Hepatic stellate cell (primary cell): ENCODE data around the gene ABLIM2.

ENCODE experiments used
- DNase-seq: peaks from one replicate; pipeline ENCODE4 v3.0.0; 2011; ENCODE audit warnings: low spot score

ABLIM2 gene

GRCh38 chr4:8022767-8023695, 135.6 kb downstream of the ABLIM2 start:
- DNase-seq, result no peak

DNA sequence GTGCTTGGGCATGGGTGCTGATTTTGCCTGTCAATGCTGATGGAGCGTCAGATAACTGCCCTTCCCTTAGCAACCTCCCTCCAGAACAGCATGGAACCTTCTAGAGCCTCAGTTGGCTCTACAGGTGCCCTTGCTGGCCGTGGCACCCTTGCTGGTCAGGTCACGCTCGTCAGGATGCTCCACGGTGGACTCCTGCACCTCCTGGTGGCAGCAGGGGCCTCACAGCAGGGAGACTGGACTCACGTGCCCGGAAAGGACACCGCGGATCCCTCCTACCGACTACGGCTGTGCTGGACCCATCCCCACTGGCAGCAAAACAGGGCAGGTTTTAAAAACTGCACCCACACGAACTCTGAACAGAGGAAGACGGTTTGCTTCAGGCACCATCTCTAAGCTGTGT, 136.8 kb downstream of the ABLIM2 start:
- no peak for DNase-seq

DNA sequence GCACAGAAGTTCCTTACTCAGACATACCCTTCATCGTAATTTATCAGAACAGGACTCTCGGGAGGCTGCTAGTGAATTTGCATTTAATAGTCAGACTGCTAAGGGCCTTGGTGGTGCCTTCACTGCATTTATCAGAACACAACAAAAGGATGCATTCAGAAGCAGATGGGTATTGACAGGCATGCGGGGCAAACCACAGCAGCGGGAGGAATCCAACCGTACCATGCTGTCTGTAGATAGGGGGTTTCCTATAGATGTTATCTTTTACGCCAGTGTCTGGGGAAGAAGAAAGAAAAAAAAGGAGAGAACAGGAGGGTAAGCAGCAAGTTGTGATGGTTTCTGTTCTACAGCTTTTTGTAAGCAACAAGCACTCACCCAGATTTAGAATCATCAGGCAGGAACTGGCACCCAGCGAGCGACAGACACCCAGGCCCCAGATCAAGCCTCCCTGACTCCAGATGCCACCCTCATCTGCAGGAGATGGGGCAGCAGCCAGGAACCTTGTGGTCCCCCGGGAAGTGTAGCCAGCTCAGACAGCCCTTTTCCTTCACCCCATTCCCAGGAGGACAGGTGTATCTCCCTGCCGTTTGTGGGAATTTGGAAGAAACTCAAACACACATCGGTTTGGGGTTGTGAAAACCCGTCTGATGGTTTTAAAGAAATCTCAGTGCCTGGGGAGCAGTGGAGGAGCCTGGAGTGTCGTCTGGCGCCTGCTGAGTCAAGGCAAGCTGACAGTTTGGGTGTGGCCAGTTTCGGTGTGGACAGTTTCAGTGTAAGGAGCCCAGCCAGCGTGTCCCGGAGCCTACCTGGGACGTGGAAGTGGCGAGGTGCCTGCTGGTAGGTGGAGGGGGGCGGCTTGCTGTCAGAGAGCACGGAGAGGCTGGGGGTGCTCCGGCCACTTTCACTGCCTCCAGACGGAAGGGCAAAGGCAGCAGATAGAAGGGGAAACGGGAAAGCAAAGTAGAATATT, 138.9 kb downstream of the ABLIM2 start:
- DNase-seq, result no peak

GRCh38 chr4:8016527-8016926, 142.1 kb downstream of the ABLIM2 start:
- no peak for DNase-seq

GRCh38 chr4:8015512-8015911, 143.1 kb downstream of the ABLIM2 start:
- peak; percentile 58 for DNase-seq

DNA sequence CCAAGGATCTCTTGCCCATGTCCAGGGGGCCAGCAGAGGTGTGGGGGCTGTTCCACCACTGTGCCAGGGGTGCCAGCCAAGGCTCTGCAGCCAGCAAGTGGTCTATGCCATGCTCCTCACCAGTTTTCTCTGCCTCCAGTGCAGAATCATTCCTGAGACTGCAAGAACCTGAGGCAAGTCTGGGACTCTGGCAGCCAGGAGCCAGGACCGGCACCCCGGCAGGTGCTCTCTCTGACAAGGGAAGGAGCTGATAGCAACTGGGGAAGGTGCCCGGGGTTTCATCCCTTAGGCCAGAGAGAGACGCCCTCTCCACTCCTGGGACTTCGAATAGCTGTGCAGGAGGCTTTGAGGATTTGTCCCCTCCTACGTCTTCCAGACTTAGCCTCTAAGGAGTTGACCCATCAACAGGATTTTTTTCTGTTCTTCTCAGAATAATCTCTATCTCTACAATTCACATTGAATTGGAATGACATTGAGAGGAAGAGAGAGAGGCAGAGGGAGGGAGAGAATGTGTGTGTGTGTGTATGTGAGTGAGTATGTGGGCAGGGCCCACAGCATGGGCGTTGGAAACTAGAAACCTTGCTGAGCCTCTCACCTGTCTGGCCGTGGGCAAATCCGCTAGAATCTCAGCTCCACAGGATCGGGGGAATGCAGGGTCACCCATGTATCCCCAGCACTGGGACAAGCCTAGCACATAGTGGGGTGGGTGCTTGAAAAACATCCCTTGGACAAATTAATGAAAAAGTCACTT, 144.5 kb downstream of the ABLIM2 start:
- no peak for DNase-seq

DNA sequence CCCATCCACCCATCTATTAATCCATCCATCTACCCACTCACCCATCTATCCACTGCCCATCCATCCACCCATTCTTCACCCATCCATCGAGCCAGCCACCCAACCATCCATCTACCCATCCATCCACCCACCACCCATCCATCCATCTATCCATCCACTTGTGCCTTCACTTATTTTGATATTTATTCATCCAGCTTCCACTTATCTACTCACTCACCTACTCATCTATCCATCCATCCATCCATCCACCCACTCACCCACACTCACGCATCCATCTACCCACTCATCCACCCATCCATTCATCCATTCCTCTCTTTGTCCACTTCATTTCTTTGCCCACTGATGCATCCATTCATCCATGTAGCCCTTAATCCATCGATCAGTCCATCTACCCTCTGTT, 146.1 kb downstream of the ABLIM2 start:
- no peak for DNase-seq

GRCh38 chr4:8010618-8011017, 148.0 kb downstream of the ABLIM2 start:
- peak; percentile 45 for DNase-seq

DNA sequence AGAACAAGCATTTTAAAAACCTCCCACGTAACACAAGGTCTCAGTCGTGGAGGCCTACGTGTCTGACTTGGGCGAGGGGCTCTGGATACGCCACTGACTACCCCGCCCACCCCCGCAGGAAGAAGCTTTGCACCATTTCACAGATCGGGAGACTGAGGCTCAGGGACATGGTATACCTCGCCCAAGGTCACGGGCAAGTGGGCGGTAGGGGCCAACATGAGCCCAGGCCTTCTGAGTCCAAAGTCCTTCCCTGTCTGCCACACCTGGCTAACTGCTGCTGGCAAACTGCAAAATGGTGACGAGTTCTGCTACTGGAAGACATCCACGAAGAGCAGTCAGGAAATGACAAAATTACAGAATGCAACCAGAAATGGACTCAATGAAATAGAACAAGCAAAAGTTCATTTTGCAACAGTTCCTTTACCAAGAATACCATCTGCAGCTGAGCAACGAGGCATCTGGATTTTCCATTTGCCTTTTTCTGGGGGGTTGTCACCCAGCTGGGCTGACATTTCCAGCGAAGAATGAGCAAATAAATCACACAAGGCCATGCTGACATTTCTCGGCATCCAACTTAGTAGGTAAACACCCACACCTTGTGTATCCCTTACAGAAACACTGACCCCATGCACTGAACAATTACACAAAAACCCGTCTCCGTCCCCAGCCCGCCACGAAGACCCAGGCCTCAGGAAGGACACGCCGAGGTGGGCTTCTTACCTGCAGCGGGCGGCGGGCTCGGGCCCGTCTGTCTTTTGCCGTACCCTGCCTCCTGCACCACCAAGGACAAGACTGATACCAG, 148.7 kb downstream of the ABLIM2 start:
- DNase-seq, result no peak

- no peak for DNase-seq
These were observed 149.5 kb downstream of the ABLIM2 start for GRCh38 chr4:8009097-8009496.

DNA sequence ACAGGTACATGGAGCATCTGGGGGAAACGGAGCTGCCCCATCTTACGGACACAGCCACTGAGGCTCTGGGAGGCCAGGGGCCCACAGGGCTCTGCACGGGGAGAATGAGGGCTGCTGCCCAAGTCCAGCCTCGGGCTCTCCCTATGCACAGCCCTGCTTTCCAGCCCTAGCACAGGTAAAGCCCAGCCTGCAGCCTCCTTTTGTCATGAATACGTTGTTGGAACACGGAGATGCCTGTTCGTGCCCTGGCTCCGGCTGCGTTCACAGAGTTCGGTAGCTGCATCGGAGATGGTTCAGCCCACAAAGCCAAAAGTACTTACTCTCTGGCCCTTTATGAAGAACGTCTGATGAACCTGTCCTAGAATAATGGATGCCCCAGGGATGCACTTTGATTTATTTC, 150.2 kb downstream of the ABLIM2 start:
- no peak for DNase-seq

GRCh38 chr4:8007581-8007980, 151.0 kb downstream of the ABLIM2 start:
- DNase-seq, result no peak

GRCh38 chr4:8006471-8006870, 152.1 kb downstream of the ABLIM2 start:
- no peak for DNase-seq

DNA sequence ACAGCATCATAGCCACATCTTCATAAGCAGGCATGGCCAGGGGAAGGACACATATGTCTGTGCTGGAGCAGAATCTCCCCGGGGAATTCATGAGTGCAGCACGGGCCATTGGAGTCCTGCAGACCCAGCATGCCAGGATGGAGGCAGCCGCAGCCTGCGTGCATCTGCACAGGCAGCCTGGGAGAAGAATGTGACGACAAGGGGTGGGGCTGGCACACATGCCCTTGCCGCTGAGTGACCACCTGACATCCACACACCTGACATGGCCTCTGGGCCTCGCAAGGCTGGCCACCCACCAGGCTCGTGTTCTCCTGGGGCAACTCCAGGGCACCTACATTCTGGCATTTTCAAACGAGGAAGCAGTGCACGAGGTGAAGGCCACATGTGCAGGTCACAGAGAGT, 152.8 kb downstream of the ABLIM2 start:
- DNase-seq, result no peak

GRCh38 chr4:8005033-8005808, 153.4 kb downstream of the ABLIM2 start:
- no peak for DNase-seq

DNA sequence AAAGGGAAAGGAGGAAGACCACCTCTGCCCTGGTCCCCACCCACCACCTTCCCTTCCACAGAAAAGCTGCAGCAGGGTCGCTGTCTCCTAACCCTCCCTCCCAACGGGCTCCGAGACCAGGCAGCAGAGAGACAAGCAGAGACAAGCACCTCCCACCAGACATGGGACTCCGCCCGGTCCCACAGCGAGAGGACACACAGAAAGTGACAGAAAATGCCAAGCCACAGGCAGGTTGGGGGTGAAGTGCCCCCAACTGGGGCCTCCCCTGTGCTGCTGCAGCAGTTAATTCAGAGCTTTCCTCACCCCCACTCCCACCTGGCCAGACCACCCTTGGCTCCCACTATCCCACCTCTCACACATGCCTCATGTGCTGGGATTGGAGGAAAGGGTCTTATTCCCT, 154.5 kb downstream of the ABLIM2 start:
- no peak for DNase-seq

GRCh38 chr4:8002525-8003309, 155.9 kb downstream of the ABLIM2 start:
- no peak for DNase-seq

DNA sequence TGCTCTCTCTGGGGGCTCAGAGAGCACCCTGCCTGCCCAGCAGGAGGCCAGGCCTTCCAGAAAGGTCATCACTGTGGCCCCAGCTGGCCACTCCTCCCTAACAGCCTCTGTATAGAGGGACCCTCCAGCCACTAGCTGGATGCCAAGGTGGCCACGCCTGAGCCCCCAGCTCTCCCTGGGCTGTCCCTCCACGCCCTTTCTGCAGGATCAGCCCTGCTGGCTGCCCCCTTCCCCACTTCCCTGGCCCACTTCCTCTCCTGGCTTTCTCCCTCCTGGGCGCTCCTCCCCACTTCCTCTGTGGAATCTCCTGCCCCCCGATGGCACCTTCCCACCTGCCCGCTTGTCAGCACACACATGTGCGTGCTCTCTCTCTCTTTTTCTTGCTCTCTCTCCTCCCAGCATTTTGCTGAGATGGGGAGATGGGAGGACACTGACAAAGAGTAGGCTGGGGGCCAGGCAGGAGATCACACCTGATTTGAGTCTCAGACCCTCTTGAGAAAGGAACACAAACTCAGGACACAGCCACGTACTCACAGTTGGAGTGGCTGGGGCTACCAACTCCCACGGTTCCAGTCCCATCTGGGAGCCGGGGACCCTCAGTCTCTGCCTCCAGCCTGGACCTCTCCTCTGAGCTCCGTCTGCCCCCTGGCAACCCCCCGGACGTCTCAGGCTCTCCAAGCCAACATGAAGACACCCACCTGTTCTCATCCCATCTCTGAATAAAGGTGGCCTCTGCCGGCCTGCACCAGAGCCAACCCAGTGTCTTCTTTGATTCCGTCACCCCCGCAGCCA, 156.9 kb downstream of the ABLIM2 start:
- DNase-seq, result no peak
